Left forelimb (tissue), 1 donor: ENCODE results near the gene ACTR3C.
"Not testable (repeated sequence)": the region's sequence is repeated elsewhere in the genome, so short reads cannot be mapped to it uniquely, and the experiment has no call there.

Experiments used
- DNase-seq: peaks from one replicate; pipeline ENCODE4 v3.0.0-alpha.2; 2018; ENCODE audit warnings: low spot score

ACTR3C gene

GRCh38 chr7:150202894-150203293 lies 120.5 kb downstream of the ACTR3C start:
- DNase-seq, result not testable (repeated sequence)
